ENCODE data around the gene COL12A1. TPM values are rescaled to one million over a fixed set of nuclear protein-coding genes. Genes with fewer than 3 reads are reported as not detected.

Gene COL12A1
- total and polyA plus RNA-seq, 2 of the 13 experiments (the other 11 are each of a cell fraction or from before 2014, with no cell fraction given) = 0.02 TPM; not detected in 1

DNA sequence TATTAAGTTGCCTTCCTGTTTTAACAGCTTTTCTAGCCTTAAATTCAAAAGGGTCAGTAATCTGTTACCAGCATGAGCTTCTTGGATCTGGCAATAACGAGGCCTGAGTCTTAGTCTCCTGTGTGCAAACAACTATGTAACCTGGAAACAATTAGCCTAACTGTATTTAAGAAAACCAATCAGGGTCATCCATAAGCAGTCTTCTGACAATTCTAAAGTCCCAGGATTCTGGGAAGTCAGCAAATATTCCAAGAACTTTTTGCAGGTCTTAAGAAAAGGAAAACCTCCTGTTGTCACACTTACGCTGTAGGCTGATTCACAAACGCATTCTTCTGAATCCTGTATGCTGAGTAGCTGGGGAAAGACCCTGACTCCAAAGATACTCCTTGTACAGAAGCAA is 90.4 kb downstream of the COL12A1 start:
- no peak for FAIRE-seq
- no peak for DNase-seq (ENCODE audit: low spot score)
- CTCF ChIA-PET (ENCODE audit: low intra/inter-chr PET ratio, low total read pairs) = no interaction called here
- TF ChIP-seq ZNF766 (CRISPR knock-in tag; IDR thresholded peaks at IDR 0.05; ENCODE audit: borderline replicate concordance) (no peak), MYNN (CRISPR knock-in tag; IDR thresholded peaks at IDR 0.05; ENCODE audit: low read depth) (no peak), ZNF850 (CRISPR knock-in tag; conservative IDR thresholded peaks at IDR 0.05) (no peak), MEF2D (CRISPR knock-in tag; IDR thresholded peaks at IDR 0.05) (no peak), SP4 (CRISPR knock-in tag; IDR thresholded peaks at IDR 0.05) (no peak), KMT2B (CRISPR knock-in tag; IDR thresholded peaks at IDR 0.05) (no peak), SAP130 (CRISPR knock-in tag; IDR thresholded peaks at IDR 0.05; ENCODE audit: low read depth) (no peak), ZNF20 (CRISPR knock-in tag; IDR thresholded peaks at IDR 0.05) (no peak)
- TF ChIP-seq, protein P1, sequence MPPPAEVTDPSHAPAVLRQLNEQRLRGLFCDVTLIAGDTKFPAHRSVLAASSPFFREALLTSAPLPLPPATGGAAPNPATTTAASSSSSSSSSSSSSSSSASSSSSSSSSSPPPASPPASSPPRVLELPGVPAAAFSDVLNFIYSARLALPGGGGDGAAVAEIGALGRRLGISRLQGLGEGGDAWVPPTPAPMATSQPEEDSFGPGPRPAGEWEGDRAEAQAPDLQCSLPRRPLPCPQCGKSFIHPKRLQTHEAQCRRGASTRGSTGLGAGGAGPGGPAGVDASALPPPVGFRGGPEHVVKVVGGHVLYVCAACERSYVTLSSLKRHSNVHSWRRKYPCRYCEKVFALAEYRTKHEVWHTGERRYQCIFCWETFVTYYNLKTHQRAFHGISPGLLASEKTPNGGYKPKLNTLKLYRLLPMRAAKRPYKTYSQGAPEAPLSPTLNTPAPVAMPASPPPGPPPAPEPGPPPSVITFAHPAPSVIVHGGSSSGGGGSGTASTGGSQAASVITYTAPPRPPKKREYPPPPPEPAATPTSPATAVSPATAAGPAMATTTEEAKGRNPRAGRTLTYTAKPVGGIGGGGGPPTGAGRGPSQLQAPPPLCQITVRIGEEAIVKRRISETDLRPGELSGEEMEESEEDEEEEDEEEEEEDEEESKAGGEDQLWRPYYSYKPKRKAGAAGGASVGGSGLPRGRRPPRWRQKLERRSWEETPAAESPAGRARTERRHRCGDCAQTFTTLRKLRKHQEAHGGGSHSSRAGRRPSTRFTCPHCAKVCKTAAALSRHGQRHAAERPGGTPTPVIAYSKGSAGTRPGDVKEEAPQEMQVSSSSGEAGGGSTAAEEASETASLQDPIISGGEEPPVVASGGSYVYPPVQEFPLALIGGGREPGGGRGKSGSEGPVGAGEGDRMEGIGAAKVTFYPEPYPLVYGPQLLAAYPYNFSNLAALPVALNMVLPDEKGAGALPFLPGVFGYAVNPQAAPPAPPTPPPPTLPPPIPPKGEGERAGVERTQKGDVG (CRISPR knock-in tag; IDR thresholded peaks at IDR 0.05; ENCODE audit: borderline replicate concordance) = no peak
- TF ChIP-seq, protein P2, sequence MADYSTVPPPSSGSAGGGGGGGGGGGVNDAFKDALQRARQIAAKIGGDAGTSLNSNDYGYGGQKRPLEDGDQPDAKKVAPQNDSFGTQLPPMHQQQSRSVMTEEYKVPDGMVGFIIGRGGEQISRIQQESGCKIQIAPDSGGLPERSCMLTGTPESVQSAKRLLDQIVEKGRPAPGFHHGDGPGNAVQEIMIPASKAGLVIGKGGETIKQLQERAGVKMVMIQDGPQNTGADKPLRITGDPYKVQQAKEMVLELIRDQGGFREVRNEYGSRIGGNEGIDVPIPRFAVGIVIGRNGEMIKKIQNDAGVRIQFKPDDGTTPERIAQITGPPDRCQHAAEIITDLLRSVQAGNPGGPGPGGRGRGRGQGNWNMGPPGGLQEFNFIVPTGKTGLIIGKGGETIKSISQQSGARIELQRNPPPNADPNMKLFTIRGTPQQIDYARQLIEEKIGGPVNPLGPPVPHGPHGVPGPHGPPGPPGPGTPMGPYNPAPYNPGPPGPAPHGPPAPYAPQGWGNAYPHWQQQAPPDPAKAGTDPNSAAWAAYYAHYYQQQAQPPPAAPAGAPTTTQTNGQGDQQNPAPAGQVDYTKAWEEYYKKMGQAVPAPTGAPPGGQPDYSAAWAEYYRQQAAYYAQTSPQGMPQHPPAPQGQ (CRISPR knock-in tag; IDR thresholded peaks at IDR 0.05; ENCODE audit: borderline replicate concordance) = no peak
- in situ Hi-C loops (cut with HindIII; ENCODE audit: extremely low pct_ligation_motif_present, low pct_unique_long_range_greater_than_20kb) = no loop called here
- POLR2A ChIA-PET = no interaction called here
- Histone ChIP-seq H3K4me1 (ENCODE audit: insufficient read depth, low read length) (no peaks in the 10 kb centered on the region), H3K4me3 (replicated peaks in 1 of 3; ENCODE audit: insufficient read depth in 1 of 3, low read depth in 2 of 3, low read length in 3 of 3) (no peak overlapping the region), H3K27me3 (ENCODE audit: control insufficient read depth in 1 of 2, insufficient read depth in 2 of 2, low read length in 2 of 2) (no peaks in the 10 kb centered on the region), H3K9me3 (ENCODE audit: low read length) (no peaks in the 10 kb centered on the region), H3K27ac (ENCODE audit: extremely low read length, insufficient read depth, low read length) (no peak overlapping the region), H3K79me2 (ENCODE audit: insufficient read depth, low read length) (no peaks in the 10 kb centered on the region), H2AFZ (ENCODE audit: low read length) (no peak overlapping the region), H3K4me2 (ENCODE audit: low read depth, low read length) (no peak overlapping the region), H3K36me3 (replicated peaks in 1 of 2; ENCODE audit: control insufficient read depth in 1 of 2, insufficient read depth in 2 of 2, low read length in 2 of 2) (no peaks in the 10 kb centered on the region), H3K9ac (ENCODE audit: insufficient read depth, low read depth, low read length) (no peak overlapping the region), H4K20me1 (ENCODE audit: insufficient read depth, low read length) (no peaks in the 10 kb centered on the region)
- intact Hi-C loops (cut with micrococcal nuclease; ENCODE audit: unreplicated experiment) = no loop called here
- ATAC-seq = no peak
- WGBS (ENCODE audit: low lambda C conversion rate) = 6% methylated on average over 3 of the region's 3 CpGs
- no TSS peak for BruUV-seq (replicated peaks)
